DND-41 (cell line): ENCODE results near the gene MYCBPAP.

Source experiments
- CTCF ChIP-seq: IDR thresholded peaks from 2 replicates; pipeline ENCODE4 v1.5.1; 2012; ENCODE audit warnings: borderline replicate concordance, low read length, moderate library complexity, mild to moderate bottlenecking; ENCODE audit not compliant: poor library complexity, severe bottlenecking; ENCODE audit errors: extremely low read depth
- EZH2 ChIP-seq: IDR thresholded peaks from 3 replicates; pipeline ENCODE4 v1.6.1; 2012; ENCODE audit warnings: borderline replicate concordance, low read depth, mild to moderate bottlenecking, moderate library complexity, low read length, inconsistent platforms; ENCODE audit not compliant: severe bottlenecking

- TF ChIP-seq EZH2 (no peak), CTCF (no peak)
These were observed 69.3 kb downstream of the MYCBPAP start for GRCh38 chr17:50577451-50577954.
